Thyroid gland (tissue), 4 donors: Measurements from ENCODE around the gene NPC1L1. TPM values are rescaled to one million over a fixed set of nuclear protein-coding genes. Genes with fewer than 3 reads are reported as not detected.
A peak's percentile ranks its signal among the peaks of the same experiment; 100 is the strongest.

Experiments
- DNase-seq, 2 donors: peaks; one replicate each; pipeline ENCODE4 v3.0.0-alpha.2; 2019
- H3K27ac ChIP-seq, 3 donors: fragments of 200-600 bp; sonication (generic); 1 replicate in 2 of 3; 2 replicates in 1 of 3; pipeline ENCODE4 v1.5.1; 2016 to 2019; ENCODE audit warnings: mild to moderate bottlenecking in 1 of 3, moderate library complexity in 1 of 3
- H3K27me3 ChIP-seq: fragments of 200-600 bp; sonication (generic); one replicate; pipeline ENCODE4 v1.5.1; 2019
- H3K36me3 ChIP-seq, 2 donors: fragments of 200-600 bp; sonication (generic); one replicate each; pipeline ENCODE4 v1.5.1; 2016 to 2019
- H3K4me1 ChIP-seq, 2 donors: fragments of 200-600 bp; sonication (generic); one replicate each; pipeline ENCODE4 v1.5.1; 2017 to 2019
- H3K4me3 ChIP-seq, 3 donors: fragments of 200-600 bp; sonication (generic); replicated peaks in 1 of 3; 1 replicate in 2 of 3; 2 replicates in 1 of 3; pipeline ENCODE4 v1.5.1; 2016; ENCODE audit warnings: mild to moderate bottlenecking in 1 of 3
- H3K9me3 ChIP-seq: fragments of 200-600 bp; sonication (generic); one replicate; pipeline ENCODE4 v1.5.1; 2017
- POLR2A ChIP-seq, 2 donors: fragments of 450-650 bp; IDR thresholded peaks; one replicate each; pipeline ENCODE4 v1.6.1; 2017; ENCODE audit warnings: antibody characterized with exemption in 2 of 2, mild to moderate bottlenecking in 2 of 2, moderate library complexity in 1 of 2
- WGBS, 2 donors: methylation state at CpG; one replicate each; pipeline ENCODE4 v1.1.5; 2017; 5-methylcytosine and 5-hydroxymethylcytosine counted together
- intact Hi-C: fragments of 100-400 bp; cut with DNase I; formaldehyde crosslinking; loops from one replicate; pipeline ENCODE4 v1.15.1; 2023
- total RNA-seq, 4 donors: library from RNA; depleted of rRNA; stranded (reverse); fragments of >200 nt; gene quantifications; one replicate each; pipeline ENCODE4 v1.2.3, GENCODE V29; 2016
- TF ChIP-seq, protein P1 (sequence below), 6 experiments: fragments of 200-600 bp in 3 of 6; fragments of 450-650 bp in 3 of 6; sonication (generic) in 3 of 6; IDR thresholded peaks; one replicate each; pipeline ENCODE4 v1.5.1; 2016 to 2019; ENCODE audit warnings: antibody characterized with exemption in 6 of 6, mild to moderate bottlenecking in 2 of 6, inconsistent platforms in 1 of 6, moderate library complexity in 1 of 6

NPC1L1 gene
- total RNA-seq, 4 donors from 2014 or later: not detected

DNA sequence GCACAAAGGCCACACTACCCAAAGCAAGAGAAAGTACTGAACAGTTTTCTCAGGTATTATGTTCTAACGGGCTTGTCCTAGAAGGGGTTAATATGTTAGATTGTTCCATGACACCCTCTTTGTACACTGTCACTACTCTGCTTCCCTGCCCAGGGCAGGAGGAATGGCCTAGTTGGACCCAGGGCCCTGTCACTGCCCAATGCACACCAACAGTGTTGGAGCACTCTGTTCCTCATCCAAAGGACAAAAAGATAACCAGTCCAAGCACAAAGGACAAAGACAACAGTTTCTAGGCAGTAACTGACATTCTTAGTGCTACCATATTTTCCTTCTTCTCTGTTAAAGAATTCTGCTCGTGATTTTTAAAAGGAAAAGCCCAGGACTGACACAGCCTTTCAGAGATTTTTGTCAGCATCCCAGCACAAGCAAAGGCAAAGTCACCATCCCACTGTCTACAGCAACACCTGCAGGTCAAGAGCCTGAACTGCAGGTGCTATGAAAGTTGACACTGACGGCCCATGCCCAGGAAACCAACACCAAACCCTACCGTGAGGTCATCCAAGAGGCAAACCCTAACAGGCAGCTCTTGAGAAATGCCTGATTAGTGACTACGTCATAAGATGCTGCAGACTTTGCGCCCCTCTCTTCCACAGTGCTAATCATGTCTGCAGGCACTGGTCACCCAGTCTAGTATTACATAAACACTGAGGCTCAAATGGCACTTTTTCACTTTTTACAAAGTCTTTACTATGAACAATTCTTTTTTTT lies 63.9 kb downstream of the NPC1L1 start:
- TF ChIP-seq POLR2A (IDR thresholded peaks at IDR 0.05): no peak
- TF ChIP-seq, protein P1, sequence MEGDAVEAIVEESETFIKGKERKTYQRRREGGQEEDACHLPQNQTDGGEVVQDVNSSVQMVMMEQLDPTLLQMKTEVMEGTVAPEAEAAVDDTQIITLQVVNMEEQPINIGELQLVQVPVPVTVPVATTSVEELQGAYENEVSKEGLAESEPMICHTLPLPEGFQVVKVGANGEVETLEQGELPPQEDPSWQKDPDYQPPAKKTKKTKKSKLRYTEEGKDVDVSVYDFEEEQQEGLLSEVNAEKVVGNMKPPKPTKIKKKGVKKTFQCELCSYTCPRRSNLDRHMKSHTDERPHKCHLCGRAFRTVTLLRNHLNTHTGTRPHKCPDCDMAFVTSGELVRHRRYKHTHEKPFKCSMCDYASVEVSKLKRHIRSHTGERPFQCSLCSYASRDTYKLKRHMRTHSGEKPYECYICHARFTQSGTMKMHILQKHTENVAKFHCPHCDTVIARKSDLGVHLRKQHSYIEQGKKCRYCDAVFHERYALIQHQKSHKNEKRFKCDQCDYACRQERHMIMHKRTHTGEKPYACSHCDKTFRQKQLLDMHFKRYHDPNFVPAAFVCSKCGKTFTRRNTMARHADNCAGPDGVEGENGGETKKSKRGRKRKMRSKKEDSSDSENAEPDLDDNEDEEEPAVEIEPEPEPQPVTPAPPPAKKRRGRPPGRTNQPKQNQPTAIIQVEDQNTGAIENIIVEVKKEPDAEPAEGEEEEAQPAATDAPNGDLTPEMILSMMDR (IDR thresholded peaks at IDR 0.05): peak; percentile 89 to 98 (median 94)
- Histone ChIP-seq H3K4me1 (peaks cover 0 to 7% of the 10 kb centered on the region in 2 donors), H3K36me3 (peaks cover 11 to 23% of the 10 kb centered on the region in 2 donors), H3K27me3 (no peaks in the 10 kb centered on the region), H3K9me3 (no peaks in the 10 kb centered on the region), H3K27ac (no peak overlapping the region), H3K4me3 (no peak overlapping the region)
- DNase-seq: peak; percentile 67 to 68
- intact Hi-C loops: no loop called here
- WGBS, 2 donors: 33 to 34% methylated on average over 6 of the region's 6 CpGs

DNA sequence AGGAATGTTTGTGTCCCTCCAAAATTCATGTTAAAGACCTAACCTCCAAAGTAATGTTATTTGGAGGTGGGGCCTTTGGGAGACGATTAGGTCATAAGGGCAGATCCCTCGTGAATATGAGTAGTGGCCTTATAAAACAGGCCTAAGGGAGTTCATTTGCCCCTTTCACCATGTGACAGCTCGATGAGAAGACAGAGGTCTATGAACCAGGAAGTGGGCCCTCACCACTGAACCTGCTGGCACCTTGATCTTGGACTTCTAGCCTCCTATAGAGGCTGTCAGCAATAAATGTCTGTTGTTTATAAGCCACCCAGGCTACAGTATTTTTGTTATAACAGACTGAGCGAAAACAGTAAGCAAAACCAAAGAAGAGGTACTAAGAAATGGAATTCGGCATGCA lies 64.8 kb downstream of the NPC1L1 start:
- Histone ChIP-seq H3K4me3 (no peak overlapping the region), H3K27me3 (no peaks in the 10 kb centered on the region), H3K27ac (no peak overlapping the region), H3K36me3 (peaks cover 3 to 16% of the 10 kb centered on the region in 2 donors), H3K9me3 (no peaks in the 10 kb centered on the region), H3K4me1 (peaks cover 0 to 14% of the 10 kb centered on the region in 2 donors)
- 91 to 97% methylated on average over 5 of the region's 5 CpGs for WGBS, 2 donors
- no peak for TF ChIP-seq POLR2A (IDR thresholded peaks at IDR 0.05)
- TF ChIP-seq, protein P1 (IDR thresholded peaks at IDR 0.05): no peak
- DNase-seq: no peak
- intact Hi-C loops: no loop called here

DNA sequence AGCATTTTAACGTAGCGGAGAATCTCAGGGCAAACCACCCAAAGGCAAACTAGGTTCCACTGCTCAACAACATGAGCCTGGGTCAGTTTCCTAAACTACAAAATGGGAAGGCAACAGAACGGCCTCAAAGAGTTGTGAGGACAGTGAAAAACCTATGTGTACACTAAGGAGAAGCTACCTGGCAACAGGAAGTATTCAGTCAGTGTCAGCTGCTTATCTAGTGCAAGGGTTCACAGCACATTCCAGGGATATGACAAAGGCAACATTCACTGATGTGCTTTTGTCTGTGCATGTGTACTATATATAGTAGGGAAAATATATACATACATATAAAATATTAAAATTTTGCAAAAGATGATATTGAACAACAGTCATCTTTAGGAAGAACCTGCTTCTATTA lies 67.8 kb downstream of the NPC1L1 start:
- H3K9me3 ChIP-seq: no peaks in the 10 kb centered on the region
- DNase-seq: no peak
- H3K36me3 ChIP-seq: no peaks in the 10 kb centered on the region
- H3K4me3 ChIP-seq: no peak overlapping the region
- intact Hi-C loops: no loop called here
- H3K27ac ChIP-seq: no peak overlapping the region
- H3K4me1 ChIP-seq: peaks cover 4 to 26% of the 10 kb centered on the region in 2 donors
- WGBS, 2 donors: 92 to 94% methylated on average over 3 of the region's 3 CpGs
- no peak for TF ChIP-seq POLR2A (IDR thresholded peaks at IDR 0.05)
- TF ChIP-seq, protein P1 (IDR thresholded peaks at IDR 0.05): no peak
- H3K27me3 ChIP-seq: no peaks in the 10 kb centered on the region

DNA sequence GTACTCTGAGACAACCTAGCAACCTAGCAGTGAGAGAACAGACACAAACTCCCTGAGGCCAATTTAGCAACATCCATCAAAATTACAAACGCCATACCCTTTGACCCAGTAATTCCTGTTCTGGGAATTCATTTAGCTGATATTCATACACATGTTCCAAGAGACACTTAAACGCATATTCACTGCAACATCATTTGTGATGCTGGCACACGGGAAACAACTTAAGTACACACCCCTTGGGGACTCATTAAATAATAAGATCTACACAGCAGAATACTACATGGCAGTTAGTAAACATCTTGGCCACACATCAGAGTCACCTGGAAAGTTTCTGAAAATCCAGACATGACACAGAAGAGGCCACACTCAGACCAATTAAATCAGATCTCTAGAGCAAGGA lies 68.3 kb downstream of the NPC1L1 start:
- no peak overlapping the region for H3K4me3 ChIP-seq
- peaks cover 4 to 27% of the 10 kb centered on the region in 2 donors for H3K4me1 ChIP-seq
- intact Hi-C loops: no loop called here
- no peaks in the 10 kb centered on the region for H3K36me3 ChIP-seq
- TF ChIP-seq, protein P1 (IDR thresholded peaks at IDR 0.05): no peak
- no peak for TF ChIP-seq POLR2A (IDR thresholded peaks at IDR 0.05)
- WGBS, 2 donors: 73 to 74% methylated on average over 3 of the region's 3 CpGs
- no peaks in the 10 kb centered on the region for H3K27me3 ChIP-seq
- no peak overlapping the region for H3K27ac ChIP-seq
- no peak for DNase-seq
- no peaks in the 10 kb centered on the region for H3K9me3 ChIP-seq

DNA sequence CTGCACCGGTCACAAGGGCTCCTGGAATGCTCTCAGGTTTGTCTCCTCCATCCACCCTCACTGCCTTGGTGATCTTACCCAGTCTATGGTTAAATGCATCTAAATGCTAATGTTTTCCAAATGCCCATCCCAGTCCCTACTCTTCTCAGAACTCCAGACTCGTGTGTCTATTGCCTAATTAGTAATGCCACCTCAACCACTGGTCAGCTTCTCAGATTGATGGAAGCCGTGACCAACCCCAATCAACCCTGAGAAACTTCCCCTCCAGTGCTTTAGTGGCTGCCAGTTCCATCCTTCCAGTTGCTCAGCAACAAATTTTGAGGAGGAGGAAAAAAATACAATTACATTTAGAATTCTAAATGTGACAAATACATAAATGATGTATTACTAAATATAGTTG lies 69.3 kb downstream of the NPC1L1 start:
- H3K27me3 ChIP-seq: no peaks in the 10 kb centered on the region
- no peak for TF ChIP-seq POLR2A (IDR thresholded peaks at IDR 0.05)
- TF ChIP-seq, protein P1 (IDR thresholded peaks at IDR 0.05): no peak
- H3K9me3 ChIP-seq: no peaks in the 10 kb centered on the region
- H3K4me1 ChIP-seq: peaks cover 4 to 19% of the 10 kb centered on the region in 2 donors
- DNase-seq: no peak
- no peak overlapping the region for H3K4me3 ChIP-seq
- H3K36me3 ChIP-seq: no peaks in the 10 kb centered on the region
- 77 to 84% methylated on average over 3 of the region's 3 CpGs for WGBS, 2 donors
- H3K27ac ChIP-seq: no peak overlapping the region
- intact Hi-C loops: no loop called here
